Retinal pigment epithelial cell (primary cell): ENCODE results near the gene PCBD1.

Experiments
- DNase-seq: peaks from one replicate; pipeline ENCODE4 v3.0.0-alpha.2; 2010; ENCODE audit warnings: low read depth
- H3K4me3 ChIP-seq: 2 replicates; pipeline ENCODE4 v1.5.1; 2011; ENCODE audit warnings: mild to moderate bottlenecking, low read length, control low read depth, moderate library complexity
- TF ChIP-seq, protein P1 (sequence below): conservative IDR thresholded peaks from 2 replicates; pipeline ENCODE4 v1.5.1; 2011; ENCODE audit warnings: low read depth, low read length, control low read depth, inconsistent platforms

Gene PCBD1

GRCh38 chr10:70932392-70933196, 44.2 kb upstream of the PCBD1 start:
- H3K4me3 ChIP-seq, result no peak overlapping the region
- TF ChIP-seq, protein P1, sequence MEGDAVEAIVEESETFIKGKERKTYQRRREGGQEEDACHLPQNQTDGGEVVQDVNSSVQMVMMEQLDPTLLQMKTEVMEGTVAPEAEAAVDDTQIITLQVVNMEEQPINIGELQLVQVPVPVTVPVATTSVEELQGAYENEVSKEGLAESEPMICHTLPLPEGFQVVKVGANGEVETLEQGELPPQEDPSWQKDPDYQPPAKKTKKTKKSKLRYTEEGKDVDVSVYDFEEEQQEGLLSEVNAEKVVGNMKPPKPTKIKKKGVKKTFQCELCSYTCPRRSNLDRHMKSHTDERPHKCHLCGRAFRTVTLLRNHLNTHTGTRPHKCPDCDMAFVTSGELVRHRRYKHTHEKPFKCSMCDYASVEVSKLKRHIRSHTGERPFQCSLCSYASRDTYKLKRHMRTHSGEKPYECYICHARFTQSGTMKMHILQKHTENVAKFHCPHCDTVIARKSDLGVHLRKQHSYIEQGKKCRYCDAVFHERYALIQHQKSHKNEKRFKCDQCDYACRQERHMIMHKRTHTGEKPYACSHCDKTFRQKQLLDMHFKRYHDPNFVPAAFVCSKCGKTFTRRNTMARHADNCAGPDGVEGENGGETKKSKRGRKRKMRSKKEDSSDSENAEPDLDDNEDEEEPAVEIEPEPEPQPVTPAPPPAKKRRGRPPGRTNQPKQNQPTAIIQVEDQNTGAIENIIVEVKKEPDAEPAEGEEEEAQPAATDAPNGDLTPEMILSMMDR, result no peak
- DNase-seq, result peak; percentile 52

- TF ChIP-seq, protein P1, result peak; percentile 1
- no peak for DNase-seq
- no peak overlapping the region for H3K4me3 ChIP-seq
Observed at GRCh38 chr10:70931168-70931815, 42.9 kb upstream of the PCBD1 start.

DNA sequence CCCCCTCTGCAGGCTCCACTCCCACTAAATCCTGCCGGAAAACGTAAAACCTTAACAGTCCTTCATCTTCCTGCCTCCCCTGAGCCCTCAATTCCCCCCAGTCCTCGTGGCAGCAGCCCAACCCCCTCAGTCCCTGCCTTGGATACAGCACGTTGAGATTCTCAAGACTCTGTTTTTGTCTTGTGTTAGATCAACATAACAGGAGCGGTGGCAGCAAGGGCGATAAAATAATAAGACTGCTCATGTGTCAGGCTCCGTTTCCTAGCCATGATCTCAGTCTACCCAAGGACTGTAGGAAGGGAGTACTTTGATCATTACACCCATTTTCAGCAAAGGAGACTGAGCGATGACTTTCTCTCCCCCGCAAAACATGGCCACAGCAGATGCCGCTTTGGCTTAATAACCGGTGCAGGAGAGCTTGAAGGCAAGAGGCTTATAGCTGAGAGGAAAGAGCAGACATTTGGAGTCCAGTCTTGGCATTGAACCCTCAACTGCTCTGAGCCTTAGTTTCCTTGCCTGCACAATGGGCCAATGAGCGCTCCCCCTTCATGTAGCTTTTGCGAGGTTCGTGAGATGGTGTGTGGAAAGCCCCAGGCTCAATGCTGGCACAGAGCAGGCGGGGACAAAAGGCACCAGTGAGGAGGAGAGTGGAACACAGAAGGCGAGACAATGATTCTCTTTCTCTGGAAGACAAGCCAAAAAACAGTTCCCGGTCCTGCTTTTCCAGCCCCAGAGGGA, 42.1 kb upstream of the PCBD1 start:
- no peak overlapping the region for H3K4me3 ChIP-seq
- TF ChIP-seq, protein P1, result no peak
- DNase-seq, result no peak

- H3K4me3 ChIP-seq, result no peak overlapping the region
- TF ChIP-seq, protein P1, result no peak
- DNase-seq, result no peak
Observed at GRCh38 chr10:70928140-70928539, 39.8 kb upstream of the PCBD1 start.

DNA sequence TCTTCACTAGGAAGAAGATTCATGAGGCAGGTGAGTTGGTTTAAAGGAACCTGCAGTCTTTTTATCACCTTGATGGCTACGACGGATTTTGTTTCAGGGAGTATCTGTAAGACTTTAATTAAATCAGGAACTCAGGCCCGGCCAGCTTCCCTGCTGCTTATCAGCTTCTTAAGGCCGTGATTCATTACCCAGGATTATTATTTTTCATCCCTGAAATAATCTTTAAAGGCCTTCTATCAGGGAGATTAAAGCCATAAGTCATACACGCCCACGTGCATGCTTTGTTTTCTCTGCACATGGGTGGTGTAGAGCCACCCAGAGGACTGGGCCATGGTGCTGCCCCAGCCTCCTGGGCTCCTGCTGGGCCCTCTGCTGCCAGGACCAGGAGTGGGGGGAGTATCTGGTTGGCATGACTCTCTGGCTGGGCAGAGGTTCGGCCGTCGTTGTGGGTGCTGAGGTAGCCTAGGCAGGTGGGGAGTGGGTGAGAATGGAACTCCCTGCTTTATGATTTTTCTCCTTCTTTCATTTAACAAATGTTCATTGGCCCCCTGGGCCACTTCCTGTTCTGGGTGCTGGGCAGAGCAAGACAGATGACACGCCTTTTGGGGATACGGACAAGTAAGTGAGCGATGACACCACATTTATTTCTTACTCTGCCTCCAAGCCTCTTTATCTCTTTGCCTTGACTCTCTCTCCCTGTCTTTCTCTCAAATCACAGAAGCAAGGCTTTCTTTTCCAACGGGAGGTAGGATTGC, 39.0 kb upstream of the PCBD1 start:
- no peak overlapping the region for H3K4me3 ChIP-seq
- peak; percentile 83 for DNase-seq
- TF ChIP-seq, protein P1, result no peak

DNA sequence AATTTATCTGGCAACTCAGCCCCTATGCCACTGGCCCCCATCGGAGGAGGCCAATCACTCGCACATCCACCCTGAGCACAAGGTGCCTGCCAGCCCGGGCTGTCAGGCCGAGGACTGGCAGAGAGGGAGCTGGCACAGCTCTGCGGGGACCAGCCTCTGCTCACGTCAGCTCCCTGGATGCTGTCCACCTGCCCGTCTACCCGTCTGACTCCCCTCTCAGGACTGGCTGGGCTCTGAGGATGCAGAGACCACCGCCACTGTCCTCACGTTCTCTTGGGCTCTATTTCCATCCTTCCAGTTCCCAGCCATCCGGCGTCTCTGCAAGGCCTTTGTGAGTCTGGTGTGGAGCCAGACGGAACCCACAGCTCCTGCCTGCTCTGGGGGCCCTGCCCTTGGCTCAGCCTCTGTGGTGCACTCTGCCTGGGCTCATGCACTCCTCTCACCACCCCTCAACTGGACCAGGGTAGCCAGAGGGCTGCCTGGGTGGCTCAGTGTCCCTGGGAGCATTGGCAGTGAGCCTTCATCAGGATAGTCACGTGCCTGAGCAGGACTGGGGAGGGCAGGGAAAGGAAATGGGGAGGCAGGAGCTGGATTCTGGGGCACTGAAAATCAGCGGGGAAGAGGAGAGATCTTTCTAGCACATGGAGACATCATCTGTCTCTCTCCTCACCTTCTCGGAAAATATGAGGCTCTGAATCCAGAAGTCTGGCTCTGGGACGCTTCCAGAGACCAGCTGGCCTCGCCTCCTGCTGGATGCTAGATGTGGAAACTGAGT, 38.0 kb upstream of the PCBD1 start:
- TF ChIP-seq, protein P1, result no peak
- no peak for DNase-seq
- H3K4me3 ChIP-seq, result no peak overlapping the region
